ENCODE measurements around the gene PPDPF. TPM values are rescaled to one million over a fixed set of nuclear protein-coding genes. Genes with fewer than 3 reads are reported as not detected.
"Not testable (repeated sequence)": the region's sequence is repeated elsewhere in the genome, so short reads cannot be mapped to it uniquely, and the experiment has no call there.

Gene PPDPF
- total RNA-seq, 1 experiment from 2014 or later = 263 TPM

GRCh38 chr20:63500151-63500901 lies 20.2 kb upstream of the PPDPF start:
- no peak for DNase-seq (ENCODE audit: low read depth)

- DNase-seq (ENCODE audit: low read depth) = no peak
Measured at GRCh38 chr20:63500902-63501817, 19.4 kb upstream of the PPDPF start.

DNA sequence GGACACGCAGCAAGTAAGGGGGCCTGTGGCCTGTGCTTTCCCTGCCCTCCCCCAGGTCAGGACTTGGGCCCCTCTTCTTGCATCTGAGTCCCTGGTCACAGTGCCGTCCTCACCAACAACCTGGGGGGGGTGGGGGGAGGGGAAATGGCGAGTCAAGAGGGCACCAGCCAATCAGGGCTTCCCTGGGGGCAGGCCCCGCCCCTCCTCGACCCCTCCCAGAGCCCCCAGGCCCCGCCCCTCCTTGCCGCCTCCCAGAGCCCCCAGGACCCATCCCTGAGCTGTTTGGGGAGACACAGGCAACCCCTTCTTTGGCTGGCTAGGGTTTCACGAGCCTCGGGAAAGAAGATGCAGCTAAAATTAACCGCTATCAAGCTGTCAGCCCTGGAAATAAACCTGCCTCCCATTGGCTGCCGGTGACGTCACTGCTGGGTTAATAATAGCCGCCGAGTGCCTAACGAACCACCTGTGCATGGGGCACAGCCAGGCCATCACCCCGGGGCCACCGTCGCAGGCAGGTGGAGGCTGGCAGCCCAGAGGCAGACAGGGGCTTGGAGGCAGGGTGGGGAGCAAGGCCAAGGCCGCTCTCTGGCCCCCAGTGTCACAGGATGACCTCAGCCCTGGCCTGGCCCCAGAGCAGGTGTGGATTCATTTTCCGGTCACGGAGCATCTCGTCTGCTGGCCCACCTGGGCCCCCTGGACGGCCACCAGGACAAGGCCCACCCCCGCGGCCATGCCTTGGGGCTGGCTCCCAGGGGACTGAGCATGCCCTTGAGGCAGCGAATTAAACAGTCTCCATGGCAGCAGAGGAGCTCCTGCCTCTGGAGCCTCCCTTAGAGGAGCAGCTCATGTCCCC lies 18.5 kb upstream of the PPDPF start:
- DNase-seq (ENCODE audit: low read depth) = peak; percentile 53

DNA sequence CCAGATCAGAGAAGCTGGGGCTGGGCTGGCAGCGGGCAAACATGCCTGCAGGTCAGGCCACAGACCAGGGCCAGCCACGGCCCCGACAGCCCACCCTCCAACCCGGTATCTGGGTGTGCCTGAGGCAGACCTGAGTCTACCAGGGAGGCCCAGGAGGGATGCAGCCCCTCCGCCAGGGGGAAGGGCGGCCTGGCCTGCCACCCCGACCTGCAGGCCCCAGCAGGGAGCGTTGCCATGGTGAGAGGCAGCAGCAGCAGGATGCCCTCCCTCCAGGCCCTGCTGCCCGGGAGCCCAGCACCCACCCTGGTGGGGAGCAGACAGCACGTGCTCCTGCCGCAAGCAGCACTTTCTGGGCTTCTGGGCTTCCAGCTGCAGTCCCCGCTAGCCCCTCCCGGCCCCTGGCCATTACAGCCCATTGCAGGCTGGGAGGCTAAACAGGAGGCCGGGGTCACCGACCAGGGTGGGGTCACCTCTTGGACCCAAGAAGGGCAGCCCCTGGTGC lies 17.8 kb upstream of the PPDPF start:
- no peak for DNase-seq (ENCODE audit: low read depth)

- DNase-seq (ENCODE audit: low read depth) = no peak
Measured at GRCh38 chr20:63503524-63503923, 17.0 kb upstream of the PPDPF start.

- DNase-seq (ENCODE audit: low read depth) = no peak
Measured at GRCh38 chr20:63504642-63505041, 15.9 kb upstream of the PPDPF start.

DNA sequence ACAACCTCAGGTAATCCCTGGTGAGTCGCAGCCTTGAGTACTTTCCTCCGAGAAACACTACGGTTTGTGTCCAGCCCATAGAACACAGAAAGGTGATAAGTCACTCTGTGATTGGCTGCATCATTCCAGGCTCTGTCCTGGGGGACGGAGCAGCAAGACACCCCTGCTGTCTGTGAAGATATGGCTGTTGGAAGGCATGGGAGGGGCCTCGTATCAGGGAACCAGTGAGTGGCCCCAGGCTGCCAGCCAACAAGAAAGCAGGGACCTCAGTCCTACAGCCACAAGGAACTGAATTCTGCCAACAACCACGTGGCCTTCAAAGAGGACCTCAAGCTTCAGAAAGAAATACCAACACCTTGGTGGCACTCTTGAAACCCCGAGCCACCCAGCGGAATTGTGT lies 15.3 kb upstream of the PPDPF start:
- no peak for DNase-seq (ENCODE audit: low read depth)

DNA sequence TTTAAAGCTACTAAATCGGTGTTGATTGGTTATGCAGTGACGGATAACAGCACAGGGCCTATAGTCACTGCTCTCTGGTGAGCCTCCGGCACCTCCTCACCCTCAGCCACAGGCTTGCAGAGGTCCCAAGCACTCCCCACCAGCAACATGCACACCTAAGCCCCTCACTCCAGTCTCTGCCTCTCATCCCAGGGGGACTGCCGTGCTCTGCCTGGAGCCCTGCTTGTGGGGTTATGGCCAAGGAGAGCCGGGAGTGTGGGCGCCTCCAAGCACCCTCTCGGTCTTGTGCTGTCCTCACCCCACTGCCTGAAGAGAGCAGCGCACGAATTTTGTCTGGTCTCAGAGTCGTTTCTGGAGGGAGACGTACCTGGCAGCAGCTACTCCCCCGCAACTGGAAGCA lies 14.8 kb upstream of the PPDPF start:
- no peak for DNase-seq (ENCODE audit: low read depth)

DNA sequence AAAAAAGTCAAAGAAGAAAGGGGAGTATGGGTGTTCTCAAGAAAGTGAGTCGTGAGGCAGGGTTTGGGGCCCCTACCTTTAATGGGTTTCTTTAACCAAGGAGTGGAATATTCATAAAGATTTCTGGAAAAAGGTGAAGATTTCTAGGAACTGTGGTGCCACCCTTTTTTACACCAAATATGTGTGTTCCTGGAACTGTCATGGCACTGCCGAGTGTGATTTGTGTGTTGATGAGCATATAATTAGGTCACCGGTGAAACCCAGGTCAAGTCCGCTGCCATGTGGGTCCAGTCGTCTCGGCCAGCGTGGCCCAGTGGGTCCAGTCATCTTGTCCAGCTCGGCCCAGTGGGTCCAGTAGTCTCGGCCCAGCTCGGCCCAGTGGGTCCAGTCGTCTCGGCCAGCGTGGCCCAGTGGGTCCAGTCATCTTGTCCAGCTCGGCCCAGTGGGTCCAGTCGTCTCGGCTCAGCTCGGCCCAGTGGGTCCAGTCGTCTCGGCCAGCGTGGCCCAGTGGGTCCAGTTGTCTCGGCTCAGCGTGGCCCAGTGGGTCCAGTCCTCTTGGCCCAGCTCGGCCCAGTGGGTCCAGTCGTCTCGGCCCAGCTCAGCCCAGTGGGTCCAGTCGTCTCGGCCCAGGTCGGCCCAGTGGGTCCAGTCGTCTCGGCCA lies 13.4 kb upstream of the PPDPF start:
- DNase-seq (ENCODE audit: low read depth) = no peak

DNA sequence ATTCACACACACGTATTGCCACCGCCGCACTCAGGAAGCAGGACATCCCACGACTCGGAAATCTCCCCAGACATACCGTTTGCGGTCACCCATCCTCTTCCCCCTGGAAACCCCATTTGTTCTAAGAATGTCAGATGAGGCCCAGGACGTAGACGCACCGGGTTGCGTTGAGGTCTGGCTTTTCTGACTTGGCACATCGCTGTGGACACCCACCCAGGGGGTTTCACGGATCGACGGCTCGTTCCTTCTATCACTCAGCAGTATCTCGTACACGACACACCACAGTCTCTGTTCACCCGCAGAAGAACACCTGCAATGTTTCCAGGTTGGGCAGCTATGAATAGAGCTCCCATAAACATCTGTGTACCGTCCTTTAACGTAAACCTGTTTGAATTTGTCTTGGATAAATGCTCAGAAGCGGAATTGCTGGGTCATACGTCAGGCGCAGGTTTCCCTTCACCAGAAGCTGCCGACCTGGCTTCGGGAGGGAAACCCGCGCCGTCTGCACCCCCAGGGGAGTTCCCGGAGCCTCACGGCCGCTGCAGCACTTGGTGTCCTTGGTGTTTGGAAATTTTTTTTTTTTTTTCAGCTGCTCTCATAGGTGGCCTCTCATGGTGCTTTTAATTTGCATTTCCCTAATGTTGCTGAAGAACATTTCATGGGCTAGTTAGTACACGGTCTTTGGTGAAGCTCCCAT lies 12.3 kb upstream of the PPDPF start:
- DNase-seq (ENCODE audit: low read depth) = no peak

GRCh38 chr20:63509088-63509564 lies 11.4 kb upstream of the PPDPF start:
- DNase-seq (ENCODE audit: low read depth) = no peak

DNA sequence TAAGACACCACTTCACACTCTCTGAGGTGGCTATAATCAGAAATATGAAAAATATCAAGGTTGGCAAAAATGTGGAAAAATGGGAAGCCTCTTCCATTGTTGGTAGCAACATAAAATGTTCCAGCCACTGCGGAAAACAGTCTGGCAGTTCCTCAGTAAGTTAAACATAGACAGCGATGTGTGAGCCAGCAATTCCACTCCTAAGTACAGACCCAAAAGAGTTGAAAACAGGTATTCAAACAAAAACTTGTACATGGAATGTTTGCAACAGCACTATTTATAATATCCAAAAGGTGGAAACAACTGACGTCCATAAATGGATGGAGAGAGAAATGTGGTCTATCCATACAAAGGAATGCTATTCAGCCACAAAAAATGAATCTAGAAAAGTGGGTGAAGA lies 7.4 kb upstream of the PPDPF start:
- DNase-seq (ENCODE audit: low read depth) = no peak

- DNase-seq (ENCODE audit: low read depth) = not testable (repeated sequence)
Measured at GRCh38 chr20:63514520-63514919, 6.0 kb upstream of the PPDPF start.

- no peak for DNase-seq (ENCODE audit: low read depth)
Measured at GRCh38 chr20:63517376-63518309, 2.9 kb upstream of the PPDPF start.

GRCh38 chr20:63518351-63518861 lies 2.2 kb upstream of the PPDPF start:
- no peak for DNase-seq (ENCODE audit: low read depth)

DNA sequence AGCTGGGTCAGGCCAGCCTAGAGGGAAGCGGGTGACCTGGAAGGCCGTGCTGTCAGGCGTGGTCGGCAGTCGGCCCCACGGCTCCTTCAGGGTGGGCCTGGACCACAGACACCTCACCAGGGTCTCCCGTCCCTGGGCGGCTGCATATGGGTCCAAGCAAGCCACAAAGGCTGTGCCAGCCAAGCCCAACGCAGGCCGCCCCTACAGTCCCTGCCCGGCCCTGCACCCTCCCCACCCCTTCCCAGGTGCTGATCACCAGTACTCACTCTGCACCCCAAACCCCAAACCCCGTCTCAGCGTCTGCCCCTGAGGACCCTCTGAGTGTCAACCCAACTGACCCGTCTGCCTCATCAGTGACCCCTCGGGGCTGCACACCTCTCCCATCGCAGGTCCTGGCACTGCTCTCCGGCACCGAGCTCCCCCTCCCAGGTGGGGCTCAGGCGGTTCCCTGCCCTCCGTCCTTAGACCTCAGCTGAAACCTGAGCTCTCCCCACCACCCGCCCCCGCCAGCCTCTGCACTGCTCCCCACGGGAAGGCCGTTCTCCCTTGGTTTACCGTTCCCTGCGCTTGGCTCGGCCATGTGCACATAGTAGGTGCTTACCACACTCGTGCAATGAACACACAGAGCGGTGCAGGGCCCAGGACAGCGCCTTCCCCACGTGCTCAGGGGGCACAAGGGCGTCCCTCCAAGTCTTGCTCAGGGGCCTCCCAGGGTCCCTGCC lies 1.5 kb upstream of the PPDPF start:
- no peak for DNase-seq (ENCODE audit: low read depth)

GRCh38 chr20:63519668-63520503 lies 679 bp upstream of the PPDPF start:
- DNase-seq (ENCODE audit: low read depth) = peak; percentile 63
